K562 (cell line): ENCODE measurements around the gene FAM110D. TPM values are rescaled to one million over a fixed set of nuclear protein-coding genes. Genes with fewer than 3 reads are reported as not detected.

ENCODE experiments used
- ATAC-seq: fragments of 200-7000 bp; cut with Tn5 transposase; 3 replicates; pipeline ENCODE4 v1.9.1; 2020; ENCODE audit warnings: moderate library complexity
- BruUV-seq: library from RNA; stranded (reverse); fragments of 400-500 nt; replicated peaks from 2 replicates; lab custom pipeline; 2021; lab: Mats Ljungman, UMichigan
- CTCF ChIA-PET: fragments of 300-600 bp; formaldehyde crosslinking; extraction: SDS; loops from one replicate; lab custom pipeline; 2021; ENCODE audit warnings: low intra/inter-chr PET ratio; lab: Yijun Ruan, JAX
- POLR2A ChIA-PET: fragments of 300-600, 350-650 bp; sonication (Branson Sonifier 250); formaldehyde crosslinking; extraction: SDS; loops from one replicate; lab custom pipeline; 2021; ENCODE audit warnings: antibody characterized with exemption, inconsistent platforms; lab: Yijun Ruan, JAX
- DNase-seq, 4 experiments: peaks; one replicate each; pipeline versions ENCODE4 v3.0.0 to v3.0.0-alpha.2; 2011 to 2018; ENCODE audit warnings: low spot score in 3 of 4, mixed read lengths in 3 of 4; ENCODE audit errors: extremely low read depth in 1 of 4
- FAIRE-seq: peaks from 2 replicates; lab custom pipeline; 2011; peaks lifted over from hg19 to GRCh38; lab: Jason Lieb, UNC
- H2AFZ ChIP-seq: 2 replicates; pipeline ENCODE4 v1.6.0; 2011; ENCODE audit warnings: low read depth, low read length, control low read depth, inconsistent platforms
- H3K27ac ChIP-seq: fragments of 200-600 bp; 3 replicates; pipeline ENCODE4 v1.8.0; 2011; ENCODE audit warnings: low read depth, mild to moderate bottlenecking, control low read depth, inconsistent platforms, low read length, moderate library complexity, mixed read lengths; ENCODE audit errors: extremely low read depth
- H3K27me3 ChIP-seq, 2 experiments: fragments of 300-600 bp in 1 of 2; 2 replicates in 1 of 2; 3 replicates in 1 of 2; pipeline versions ENCODE4 v1.6.0 to v1.8.0; 2011; ENCODE audit warnings: inconsistent platforms in 2 of 2, low read length in 2 of 2, mild to moderate bottlenecking in 1 of 2, mixed read lengths in 1 of 2, moderate library complexity in 1 of 2; ENCODE audit not compliant: control insufficient read depth in 2 of 2, insufficient read depth in 2 of 2
- H3K36me3 ChIP-seq: fragments of 300-600 bp; 3 replicates; pipeline ENCODE4 v1.8.0; 2011; ENCODE audit warnings: mild to moderate bottlenecking, low read length, inconsistent platforms; ENCODE audit not compliant: control insufficient read depth, insufficient read depth
- H3K4me1 ChIP-seq, 2 experiments: fragments of 200-600 bp in 1 of 2; replicated peaks in 1 of 2; 2 replicates in 1 of 2; 3 replicates in 1 of 2; pipeline versions ENCODE4 v1.5.1 to v1.8.0; 2011; ENCODE audit warnings: inconsistent platforms in 2 of 2, low read length in 2 of 2, mild to moderate bottlenecking in 1 of 2, mixed read lengths in 1 of 2, moderate library complexity in 1 of 2; ENCODE audit not compliant: control insufficient read depth in 2 of 2, insufficient read depth in 2 of 2
- H3K4me2 ChIP-seq: 2 replicates; pipeline ENCODE4 v1.6.1; 2011; ENCODE audit warnings: low read length, control low read depth, inconsistent platforms, mixed read lengths; ENCODE audit not compliant: insufficient read depth
- H3K4me3 ChIP-seq: fragments of 200-600 bp; sonication (generic), shearing (Covaris generic); 2 replicates; pipeline ENCODE4 v1.5.1; 2016; ENCODE audit warnings: control low read depth, inconsistent platforms
- H3K79me2 ChIP-seq: fragments of 200-600 bp; 3 replicates; pipeline ENCODE4 v1.8.0; 2011; ENCODE audit warnings: low read length, inconsistent platforms; ENCODE audit not compliant: control insufficient read depth, insufficient read depth
- H3K9ac ChIP-seq, 2 experiments: 2 replicates each; pipeline versions ENCODE4 v1.6.0 to v1.6.1; 2011; ENCODE audit warnings: low read depth in 2 of 2, low read length in 2 of 2, control low read depth in 1 of 2, inconsistent platforms in 1 of 2, mild to moderate bottlenecking in 1 of 2, mixed read lengths in 1 of 2; ENCODE audit not compliant: insufficient read depth in 1 of 2
- H3K9me1 ChIP-seq: one replicate; pipeline ENCODE4 v1.6.0; 2011; ENCODE audit warnings: inconsistent platforms, mild to moderate bottlenecking, low read length, moderate library complexity; ENCODE audit not compliant: control insufficient read depth, insufficient read depth
- H3K9me3 ChIP-seq: replicated peaks from 2 replicates; pipeline ENCODE4 v1.5.1; 2011; ENCODE audit warnings: low read depth, low read length, inconsistent platforms; ENCODE audit not compliant: control insufficient read depth, insufficient read depth
- H4K20me1 ChIP-seq: replicated peaks from 2 replicates; pipeline ENCODE4 v1.6.1; 2011; ENCODE audit warnings: low read length, inconsistent platforms, mixed read lengths; ENCODE audit not compliant: control insufficient read depth, insufficient read depth
- ATF7 ChIP-seq: fragments of 450-650 bp; IDR thresholded peaks from 2 replicates; pipeline ENCODE4 v1.7.1; 2014; ENCODE audit warnings: mild to moderate bottlenecking, moderate library complexity
- CXXC5 ChIP-seq: fragments of 250-450 bp; sonication (Bioruptor Pico); IDR thresholded peaks from 2 replicates; pipeline ENCODE4 v1.8.0; 2022; ENCODE audit warnings: inconsistent platforms, mild to moderate bottlenecking, moderate library complexity
- KAT7 ChIP-seq: sonication (generic); formaldehyde crosslinking; IDR thresholded peaks from 2 replicates; pipeline ENCODE4 v1.8.0; 2022; ENCODE audit warnings: missing genetic modification reagents, mild to moderate bottlenecking, borderline replicate concordance
- L3MBTL2 ChIP-seq: fragments of 450-650 bp; IDR thresholded peaks from 2 replicates; pipeline ENCODE4 v1.6.1; 2016; ENCODE audit warnings: mild to moderate bottlenecking, moderate library complexity
- MTA3 ChIP-seq: fragments of 450-650 bp; formaldehyde crosslinking; IDR thresholded peaks from 2 replicates; pipeline ENCODE4 v1.6.1; 2017; ENCODE audit warnings: mild to moderate bottlenecking, borderline replicate concordance
- RAD21 ChIP-seq, 2 experiments: fragments of 250-450 bp in 1 of 2; fragments of 450-650 bp in 1 of 2; sonication (Bioruptor Pico) in 1 of 2; formaldehyde crosslinking in 1 of 2; IDR thresholded peaks in 1 of 2; conservative IDR thresholded peaks in 1 of 2; 2 replicates each; pipeline versions ENCODE4 v1.4.0 to v1.8.0; 2020 to 2022; ENCODE audit warnings: mild to moderate bottlenecking in 2 of 2, moderate library complexity in 1 of 2
- RCOR1 ChIP-seq, 2 experiments: IDR thresholded peaks; 2 replicates each; pipeline ENCODE4 v1.6.1; 2012; ENCODE audit warnings: low read depth in 2 of 2, low read length in 2 of 2, borderline replicate concordance in 1 of 2, improper control_type of control experiment in 1 of 2
- STAG1 ChIP-seq: sonication (generic); formaldehyde crosslinking; IDR thresholded peaks from 2 replicates; pipeline ENCODE4 v1.5.0; 2020; ENCODE audit warnings: missing genetic modification reagents, borderline replicate concordance
- TCF7 ChIP-seq: sonication (generic); IDR thresholded peaks from 2 replicates; pipeline ENCODE4 v1.6.1; 2016; ENCODE audit warnings: antibody characterized with exemption, borderline replicate concordance
- ZNF165 ChIP-seq: fragments of 250-450 bp; sonication (Bioruptor Pico); IDR thresholded peaks from 2 replicates; pipeline ENCODE4 v1.4.0; 2020; ENCODE audit warnings: borderline replicate concordance
- ZNF766 ChIP-seq: fragments of 200-800 bp; sonication (Bioruptor generic); conservative IDR thresholded peaks from 2 replicates; pipeline ENCODE4 v1.6.1; 2016; ENCODE audit warnings: missing genetic modification characterization, missing compliant biosample characterization
- WGBS: fragments of 100-300 bp; shearing (Covaris generic); methylation state at CpG from one replicate; pipeline ENCODE4 v1.1.6; 2016; ENCODE audit warnings: low coverage, mixed read lengths; ENCODE audit not compliant: insufficient coverage; ENCODE audit errors: missing lambda C conversion rate; 5-methylcytosine and 5-hydroxymethylcytosine counted together
- in situ Hi-C: fragments of 300-500 bp; cut with MboI; formaldehyde crosslinking; loops from 4 replicates; pipeline ENCODE4 v1.15.0; 2018; ENCODE audit warnings: inconsistent platforms, mixed read lengths
- intact Hi-C: fragments of 100-400 bp; cut with micrococcal nuclease; formaldehyde crosslinking; loops from 2 replicates; pipeline ENCODE4 v1.14.2; 2022
- polyA plus RNA-seq, 8 experiments: library from polyadenylated mRNA; depleted of rRNA in 4 of 8; stranded (reverse) in 5 of 8; unstranded in 3 of 8; fragments of >200 nt; fragmentation: Nextera tagmentation in 2 of 8; fragmentation: Illumina TruSeq in 1 of 8; extraction: Ambion mirVana in 2 of 8; extraction: Trizol in 1 of 8; gene quantifications; 2 replicates each; pipeline versions ENCODE4 v1.2.1 to v1.2.3, GENCODE V29; 2011 to 2014; ENCODE audit warnings: inconsistent platforms in 1 of 8, missing spikeins in 1 of 8
- total RNA-seq, 7 experiments: library from RNA; depleted of rRNA in 6 of 7; stranded (reverse); fragments of >200 nt in 6 of 7; fragmentation: Illumina TruSeq in 2 of 7; extraction: Trizol in 2 of 7; gene quantifications; 2 replicates each; pipeline versions ENCODE4 v1.2.1 to v1.2.3, GENCODE V29; 2011 to 2021; ENCODE audit warnings: low replicate concordance in 1 of 7
- TF ChIP-seq, protein P1 (sequence below), 2 experiments: fragments of 450-650 bp; IDR thresholded peaks; 2 replicates each; pipeline ENCODE4 v1.6.1; 2018; ENCODE audit warnings: mild to moderate bottlenecking in 2 of 2, low read depth in 1 of 2; ENCODE audit not compliant: partially characterized antibody in 2 of 2

The FAM110D gene
- total and polyA plus RNA-seq, 9 of the 15 experiments (the other 6 are each of a cell fraction or from before 2014, with no cell fraction given), result 0.04 to 1.1 (median 0.33) TPM

DNA sequence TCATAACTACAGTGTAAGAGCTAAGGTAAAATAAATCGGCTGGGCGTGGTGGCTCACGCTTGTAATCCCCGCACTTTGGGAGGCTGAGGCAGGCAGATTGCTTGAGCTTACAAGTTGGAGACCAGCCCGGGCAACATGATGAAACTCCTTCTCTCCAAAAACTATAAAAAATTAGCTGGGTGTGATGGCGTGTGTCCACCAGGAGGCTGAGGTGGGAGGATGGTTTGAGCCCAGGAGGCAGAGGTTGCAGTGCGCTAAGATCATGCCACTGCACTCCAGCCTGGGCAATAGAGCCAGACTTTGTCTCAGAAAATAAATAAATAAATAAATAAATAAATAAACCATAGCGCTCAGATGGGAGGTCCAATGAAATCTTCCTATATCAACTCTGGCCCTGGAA lies 16.7 kb upstream of the FAM110D start (continued):
- TF ChIP-seq, protein P1, sequence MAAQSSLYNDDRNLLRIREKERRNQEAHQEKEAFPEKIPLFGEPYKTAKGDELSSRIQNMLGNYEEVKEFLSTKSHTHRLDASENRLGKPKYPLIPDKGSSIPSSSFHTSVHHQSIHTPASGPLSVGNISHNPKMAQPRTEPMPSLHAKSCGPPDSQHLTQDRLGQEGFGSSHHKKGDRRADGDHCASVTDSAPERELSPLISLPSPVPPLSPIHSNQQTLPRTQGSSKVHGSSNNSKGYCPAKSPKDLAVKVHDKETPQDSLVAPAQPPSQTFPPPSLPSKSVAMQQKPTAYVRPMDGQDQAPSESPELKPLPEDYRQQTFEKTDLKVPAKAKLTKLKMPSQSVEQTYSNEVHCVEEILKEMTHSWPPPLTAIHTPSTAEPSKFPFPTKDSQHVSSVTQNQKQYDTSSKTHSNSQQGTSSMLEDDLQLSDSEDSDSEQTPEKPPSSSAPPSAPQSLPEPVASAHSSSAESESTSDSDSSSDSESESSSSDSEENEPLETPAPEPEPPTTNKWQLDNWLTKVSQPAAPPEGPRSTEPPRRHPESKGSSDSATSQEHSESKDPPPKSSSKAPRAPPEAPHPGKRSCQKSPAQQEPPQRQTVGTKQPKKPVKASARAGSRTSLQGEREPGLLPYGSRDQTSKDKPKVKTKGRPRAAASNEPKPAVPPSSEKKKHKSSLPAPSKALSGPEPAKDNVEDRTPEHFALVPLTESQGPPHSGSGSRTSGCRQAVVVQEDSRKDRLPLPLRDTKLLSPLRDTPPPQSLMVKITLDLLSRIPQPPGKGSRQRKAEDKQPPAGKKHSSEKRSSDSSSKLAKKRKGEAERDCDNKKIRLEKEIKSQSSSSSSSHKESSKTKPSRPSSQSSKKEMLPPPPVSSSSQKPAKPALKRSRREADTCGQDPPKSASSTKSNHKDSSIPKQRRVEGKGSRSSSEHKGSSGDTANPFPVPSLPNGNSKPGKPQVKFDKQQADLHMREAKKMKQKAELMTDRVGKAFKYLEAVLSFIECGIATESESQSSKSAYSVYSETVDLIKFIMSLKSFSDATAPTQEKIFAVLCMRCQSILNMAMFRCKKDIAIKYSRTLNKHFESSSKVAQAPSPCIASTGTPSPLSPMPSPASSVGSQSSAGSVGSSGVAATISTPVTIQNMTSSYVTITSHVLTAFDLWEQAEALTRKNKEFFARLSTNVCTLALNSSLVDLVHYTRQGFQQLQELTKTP (IDR thresholded peaks at IDR 0.05; ENCODE audit: low read depth in 1 of 2, partially characterized antibody in 2 of 2), result no peak

- 22% methylated on average over 19 of the region's 19 CpGs for WGBS
- Histone ChIP-seq H2AFZ (peak overlapping the region; percentile 84), H3K9ac (peak overlapping the region; percentile 6 to 72; a peak in 1 of 4 replicates), H3K79me2 (no peaks in the 10 kb centered on the region), H4K20me1 (no peaks in the 10 kb centered on the region), H3K27ac (no peak overlapping the region), H3K9me3 (no peaks in the 10 kb centered on the region), H3K4me2 (peak overlapping the region; percentile 43; the same call in 1 of the 2 replicates), H3K36me3 (no peaks in the 10 kb centered on the region), H3K27me3 (no peaks in the 10 kb centered on the region), H3K9me1 (no peaks in the 10 kb centered on the region), H3K4me3 (no peak overlapping the region), H3K4me1 (peaks cover 16 to 19% of the 10 kb centered on the region in 2 experiments; a peak in 4 of 5 replicates)
- FAIRE-seq (peak; percentile 96), DNase-seq (peak; percentile 82 to 95 (median 85)), ATAC-seq (peak; percentile 93)
- CTCF ChIA-PET, result interaction anchor here (0.6 to 5.1 kb wide), 8 partner anchors 10 to 250 kb away, joined by 3 to 114 read pairs (median 4); no protein-coding TSS in a partner anchor
- in situ Hi-C loops (loop anchor here (5.0 kb wide), 3 partner anchors 38 to 248 kb away; no protein-coding TSS in a partner anchor), intact Hi-C loops (loop anchor here (1.0 to 5.0 kb wide), 3 partner anchors 40 to 248 kb away; no protein-coding TSS in a partner anchor)
- BruUV-seq, result no TSS peak
- POLR2A ChIA-PET, result interaction anchor here (0.6 to 9.1 kb wide), 15 partner anchors 11 to 326 kb away, joined by 3 to 237 read pairs (median 5); partner anchors contain the start of gene FAM110D
- TF ChIP-seq KAT7 (CRISPR knock-in tag), result peak; percentile 89; the same call in 1 of the 2 replicates
- peak; percentile 48; the same call in 1 of the 2 replicates for TF ChIP-seq ATF7
- TF ChIP-seq MTA3, result peak; percentile 67; the same call in 1 of the 2 replicates
- TF ChIP-seq STAG1 (CRISPR knock-in tag), result peak; percentile 65; the same call in 1 of the 2 replicates
- no peak for TF ChIP-seq TCF7
- peak in 1 of 2 experiments; percentile 63; a peak in 1 of 4 replicates for TF ChIP-seq RCOR1 (IDR thresholded peaks at IDR 0.05; ENCODE audit: borderline replicate concordance in 1 of 2, low read depth in 2 of 2, low read length in 2 of 2)
- TF ChIP-seq L3MBTL2, result peak; percentile 53; the same call in 1 of the 2 replicates
- TF ChIP-seq CXXC5 (CRISPR knock-in tag), result peak; percentile 55
- 0 out of 2 replicates have a peak, but pooled peaks have one; percentile 46 for TF ChIP-seq ZNF165
- TF ChIP-seq ZNF766, result 0 out of 2 replicates have a peak, but pooled peaks have one; percentile 12
- peak; percentile 99 to 100 for TF ChIP-seq RAD21 (CRISPR knock-in tag; conservative IDR thresholded peaks at IDR 0.05 in 1 of 2, IDR thresholded peaks at IDR 0.05 in 1 of 2)
Measured at GRCh38 chr1:26145041-26145959, 13.6 kb upstream of the FAM110D start.
